HG03460 (cell line): Measurements from ENCODE around the gene PTPN1.
"Not testable (repeated sequence)": the region's sequence is repeated elsewhere in the genome, so short reads cannot be mapped to it uniquely, and the experiment has no call there.

Experiments
- ATAC-seq: cut with Tn5 transposase; IDR thresholded peaks from one replicate; pipeline ENCODE4 v1.9.1; 2021; ENCODE audit not compliant: unreplicated experiment

The PTPN1 gene

DNA sequence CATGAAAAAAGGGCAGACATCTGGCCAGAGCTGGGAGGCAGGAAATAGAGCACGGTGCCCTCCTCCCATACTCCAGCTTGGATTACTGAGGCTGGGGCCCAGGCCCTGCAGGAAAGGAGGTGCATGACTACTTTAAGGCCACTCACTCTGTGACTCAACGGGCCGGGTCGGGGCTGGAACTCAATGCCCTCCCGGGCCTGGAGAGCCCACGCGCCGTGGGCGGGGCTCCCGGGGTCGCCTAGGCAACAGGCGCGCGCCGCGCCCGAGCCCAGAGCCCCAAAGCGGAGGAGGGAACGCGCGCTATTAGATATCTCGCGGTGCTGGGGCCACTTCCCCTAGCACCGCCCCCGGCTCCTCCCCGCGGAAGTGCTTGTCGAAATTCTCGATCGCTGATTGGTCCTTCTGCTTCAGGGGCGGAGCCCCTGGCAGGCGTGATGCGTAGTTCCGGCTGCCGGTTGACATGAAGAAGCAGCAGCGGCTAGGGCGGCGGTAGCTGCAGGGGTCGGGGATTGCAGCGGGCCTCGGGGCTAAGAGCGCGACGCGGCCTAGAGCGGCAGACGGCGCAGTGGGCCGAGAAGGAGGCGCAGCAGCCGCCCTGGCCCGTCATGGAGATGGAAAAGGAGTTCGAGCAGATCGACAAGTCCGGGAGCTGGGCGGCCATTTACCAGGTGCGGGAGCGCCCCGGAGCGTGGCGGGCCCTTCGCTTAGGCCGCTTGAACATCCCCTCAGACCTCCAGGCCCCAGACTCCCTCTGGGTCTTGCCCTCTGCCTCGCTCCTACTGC lies at the start of gene PTPN1:
PTPN1 (plus strand) TSS at position 461 of the 783 bp plus-strand sequence; CDS start at position 606, 145 bp downstream.
- ATAC-seq: peak; percentile 91

DNA sequence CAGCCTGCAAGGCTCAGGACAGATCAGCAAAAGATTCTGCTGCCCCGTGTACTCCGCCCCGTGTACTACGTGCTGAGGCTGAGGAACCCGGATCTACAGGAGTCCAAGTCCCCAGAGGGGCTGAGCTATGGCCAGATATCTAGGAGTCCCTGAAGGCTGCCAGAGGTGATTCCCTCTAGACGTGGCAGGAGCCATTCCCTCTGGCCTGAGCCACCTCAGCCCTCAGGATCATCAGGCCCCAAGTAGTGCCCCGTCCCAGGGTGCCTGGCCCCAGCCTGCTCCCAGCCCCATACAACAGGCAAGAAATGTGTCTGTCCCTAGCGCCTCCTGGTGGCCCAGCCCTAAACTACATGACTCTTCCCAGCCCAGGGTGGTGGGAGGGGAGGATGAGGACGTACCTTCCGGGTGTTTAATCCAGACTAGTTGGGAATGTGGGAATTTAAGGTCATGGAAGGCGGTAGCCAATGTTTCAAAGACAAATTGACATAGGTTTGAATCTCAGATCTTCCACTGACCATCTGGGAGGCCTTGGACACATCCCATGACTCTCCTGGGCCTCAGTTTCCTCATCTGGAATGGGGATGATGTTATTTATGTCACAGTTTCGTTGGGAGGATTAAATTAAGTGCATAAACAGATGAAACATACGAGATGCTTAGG lies 49.4 kb upstream of the PTPN1 start:
- peak; percentile 65 for ATAC-seq

DNA sequence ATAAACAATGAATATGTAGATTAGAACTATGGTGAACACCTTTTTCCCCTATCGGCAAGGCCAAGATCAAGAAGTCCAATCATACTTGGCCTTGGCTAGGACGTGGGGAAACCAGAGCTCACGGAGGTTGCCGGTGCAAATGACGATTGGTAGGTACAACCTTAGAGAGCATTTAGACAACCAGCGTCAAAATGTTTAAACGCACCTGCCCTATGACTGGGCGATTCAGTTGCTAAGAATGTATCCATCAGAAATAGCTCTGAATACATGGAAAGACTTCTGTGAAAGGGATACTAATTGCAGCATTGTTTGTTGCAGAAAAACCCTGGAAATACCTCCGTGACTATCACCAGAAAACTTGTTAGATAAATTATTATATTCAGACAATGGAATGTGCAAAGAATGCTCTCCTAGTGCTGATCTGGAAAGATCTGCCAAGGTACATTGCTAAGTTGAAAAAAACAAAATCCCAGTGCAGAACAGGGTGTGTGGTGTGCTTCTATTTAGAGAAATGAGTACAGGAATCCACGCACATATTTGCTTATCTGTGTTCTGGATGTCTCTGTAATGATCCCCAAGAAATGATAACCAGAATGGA lies 48.0 kb upstream of the PTPN1 start:
- no peak for ATAC-seq

DNA sequence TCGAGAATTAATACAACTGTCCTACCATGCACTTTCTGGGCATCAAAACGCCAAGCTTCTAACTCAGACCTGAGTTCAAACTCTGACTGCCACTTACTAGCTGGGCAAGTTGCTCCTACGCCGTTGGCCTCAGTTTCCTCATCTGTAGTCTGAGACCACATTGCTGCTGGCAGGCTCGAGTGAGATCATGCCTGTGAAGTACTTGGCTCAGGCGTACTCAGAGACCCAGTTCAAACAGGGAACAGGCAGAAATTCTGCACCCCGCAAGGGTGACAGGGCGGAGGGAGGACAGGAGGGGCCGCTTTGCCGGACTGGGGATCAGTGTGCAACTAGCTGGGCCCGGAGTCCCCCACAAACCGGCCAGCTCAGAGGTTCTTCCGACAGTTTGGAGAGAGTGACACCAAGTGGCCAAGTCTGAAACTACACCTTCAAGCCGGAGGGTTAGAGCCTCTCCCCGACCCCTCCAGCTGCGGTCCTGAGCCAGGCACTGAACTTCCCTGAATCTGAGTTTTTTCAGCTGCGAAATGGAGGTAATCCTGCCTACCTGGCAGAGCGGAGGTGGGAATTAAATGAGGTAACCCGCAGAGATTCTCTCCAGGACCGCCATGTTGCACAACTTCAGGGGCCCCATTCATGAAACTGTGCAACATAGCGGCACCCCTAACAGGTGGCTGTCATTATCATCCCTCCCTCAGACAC lies 46.0 kb upstream of the PTPN1 start:
- ATAC-seq: no peak

DNA sequence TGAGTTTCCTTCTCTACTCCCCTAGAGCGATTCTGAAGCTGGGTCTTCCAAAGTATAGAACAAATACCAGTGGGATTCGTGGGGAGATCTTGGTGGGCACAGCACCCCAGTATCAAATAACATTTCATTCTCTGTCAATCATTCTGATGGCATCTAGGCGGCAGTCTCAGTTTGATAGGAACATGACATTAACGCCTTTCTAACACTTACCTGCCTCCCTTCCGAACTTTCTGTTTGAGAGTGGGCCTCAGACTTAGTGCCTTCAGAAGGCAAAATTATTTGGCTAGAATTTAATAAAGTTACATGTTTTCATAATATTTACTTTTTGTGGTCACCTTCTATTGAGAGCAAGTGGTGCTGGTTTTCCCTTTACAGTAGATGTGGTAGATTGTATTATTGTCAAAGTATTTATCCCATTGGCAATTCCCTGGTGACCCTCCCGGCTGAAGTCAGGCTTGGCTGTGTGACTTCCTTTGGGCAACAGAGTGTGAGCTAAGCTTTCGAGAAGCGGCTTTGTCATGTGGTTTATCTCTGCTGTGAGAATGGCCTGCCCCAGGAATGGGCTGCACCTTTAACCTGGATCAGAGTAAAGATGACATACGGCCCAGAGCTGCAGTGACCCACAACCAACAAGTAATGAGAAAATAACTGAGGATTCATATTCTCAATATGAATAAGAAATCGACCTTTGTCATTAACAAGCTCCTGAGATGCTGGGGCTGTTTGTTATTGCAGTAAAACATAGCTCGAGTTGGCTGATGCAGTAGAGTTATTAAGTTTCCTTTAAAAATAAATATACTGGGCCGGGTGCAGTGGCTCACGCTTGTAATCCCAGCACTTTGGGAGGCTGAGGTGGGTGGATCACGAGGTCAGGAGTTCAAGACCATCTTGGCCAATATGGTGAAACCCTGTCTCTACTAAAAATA lies 45.2 kb upstream of the PTPN1 start:
- no peak for ATAC-seq

DNA sequence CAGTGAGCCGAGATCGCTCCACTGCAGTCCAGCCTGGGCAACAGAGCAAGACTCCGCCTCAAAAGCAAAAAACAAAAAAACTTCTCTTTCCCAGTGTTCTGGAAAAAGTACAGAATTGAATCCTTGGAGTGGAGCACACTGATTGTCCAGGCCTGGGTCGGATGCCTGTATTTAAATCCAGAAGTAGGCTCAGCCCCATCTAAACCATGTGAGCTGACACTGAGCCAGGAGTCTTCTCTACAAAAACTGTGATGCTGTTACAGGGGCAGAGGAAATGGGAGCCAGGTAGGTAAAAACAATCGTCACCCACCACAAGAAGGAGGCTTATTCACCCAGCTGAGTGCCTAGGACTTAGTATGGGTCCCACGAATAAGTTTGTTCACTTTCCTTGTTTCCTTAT lies 43.0 kb upstream of the PTPN1 start:
- no peak for ATAC-seq

DNA sequence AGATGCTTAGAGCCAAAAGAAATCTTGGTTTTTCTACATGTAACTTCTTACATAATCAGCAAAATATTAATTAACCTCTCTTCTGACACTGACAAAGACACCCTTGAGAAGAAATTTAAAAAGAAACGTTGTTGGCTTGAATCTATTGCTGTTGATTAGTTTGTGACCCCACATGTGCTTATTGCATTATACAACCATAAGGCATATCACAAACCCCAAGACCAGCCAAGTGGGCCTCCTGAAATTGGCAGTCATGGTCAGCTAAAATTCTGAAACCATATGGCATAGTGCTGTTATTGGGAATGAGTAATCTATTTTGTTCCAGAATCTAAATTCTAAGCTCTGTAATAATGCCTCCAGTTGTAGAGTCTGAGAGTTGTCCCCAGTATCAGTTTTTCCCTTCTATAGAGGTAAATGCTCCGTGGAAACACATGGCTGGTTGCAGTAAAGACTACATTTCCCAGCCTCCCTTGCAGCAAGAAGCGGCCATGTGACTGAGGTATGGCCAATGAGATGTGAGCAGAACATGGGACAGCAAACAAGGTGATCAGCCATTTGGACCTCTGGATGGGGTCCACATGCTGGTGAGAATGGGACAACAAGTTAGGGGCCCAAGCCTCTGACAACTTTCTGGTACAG lies 42.3 kb upstream of the PTPN1 start:
- ATAC-seq: no peak

DNA sequence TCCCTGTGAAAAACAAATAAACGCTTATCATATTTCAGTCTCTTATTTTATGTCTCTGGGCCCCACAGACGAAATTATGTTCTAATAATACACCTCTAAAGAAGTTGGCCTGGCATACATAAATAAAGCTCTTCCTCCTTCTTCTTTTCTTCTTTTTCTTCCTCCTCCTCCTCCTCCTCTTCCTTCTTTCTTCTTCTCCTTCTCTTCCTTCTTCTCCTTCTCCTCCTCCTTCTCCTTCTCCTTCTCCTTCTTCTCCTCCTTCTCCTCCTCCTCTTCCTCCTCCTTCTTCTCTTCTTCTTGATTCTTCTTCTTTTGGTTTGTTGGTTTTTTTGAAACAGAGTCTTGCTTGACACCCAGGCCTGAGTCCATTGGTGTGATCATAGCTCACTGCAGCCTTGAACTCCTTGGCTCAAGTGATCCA lies 41.8 kb upstream of the PTPN1 start:
- ATAC-seq: no peak

DNA sequence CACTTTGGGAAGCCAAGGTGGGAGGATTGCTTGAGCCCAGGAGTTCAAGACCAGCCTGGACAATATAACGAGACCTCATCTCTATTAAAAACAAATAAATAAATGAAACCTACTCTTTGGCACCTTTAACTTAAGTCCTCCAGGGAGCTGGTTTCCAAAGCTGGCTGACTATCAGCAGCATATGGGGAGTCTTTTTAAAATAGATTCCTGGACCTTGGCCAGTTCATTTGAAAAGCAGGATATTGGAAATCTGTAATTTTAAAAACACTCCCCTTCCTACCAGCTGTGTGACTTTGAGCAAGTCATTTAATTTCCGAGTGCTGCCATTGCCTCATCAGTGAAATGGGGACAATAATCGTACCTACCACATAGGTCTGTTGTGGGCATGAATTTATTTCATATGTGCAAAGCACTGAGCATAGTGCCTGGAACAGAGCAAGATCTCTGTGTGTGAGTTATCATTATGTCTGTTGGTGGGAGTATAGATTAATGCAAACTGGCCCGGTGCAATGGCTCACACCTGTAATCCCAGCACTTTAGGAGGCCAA lies 40.9 kb upstream of the PTPN1 start:
- ATAC-seq: no peak

DNA sequence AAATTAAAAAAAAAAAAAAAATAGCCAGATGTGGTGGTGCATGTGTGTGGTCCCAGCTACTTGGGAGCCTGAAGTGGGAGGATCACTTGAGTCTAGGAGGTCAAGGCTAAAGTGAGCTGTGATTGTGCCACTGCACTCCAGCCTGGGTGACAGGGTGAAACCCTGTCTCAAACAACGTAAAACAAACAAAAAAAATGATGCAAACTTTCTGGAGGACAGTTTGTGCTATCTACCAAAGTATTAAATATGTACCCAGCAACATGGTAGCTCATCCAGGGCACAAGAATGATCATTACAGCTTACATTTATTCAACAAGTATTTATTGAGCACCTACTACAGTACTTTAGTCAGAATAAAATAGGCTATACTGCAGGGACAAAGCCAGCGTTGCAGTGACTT lies 40.4 kb upstream of the PTPN1 start:
- no peak for ATAC-seq

DNA sequence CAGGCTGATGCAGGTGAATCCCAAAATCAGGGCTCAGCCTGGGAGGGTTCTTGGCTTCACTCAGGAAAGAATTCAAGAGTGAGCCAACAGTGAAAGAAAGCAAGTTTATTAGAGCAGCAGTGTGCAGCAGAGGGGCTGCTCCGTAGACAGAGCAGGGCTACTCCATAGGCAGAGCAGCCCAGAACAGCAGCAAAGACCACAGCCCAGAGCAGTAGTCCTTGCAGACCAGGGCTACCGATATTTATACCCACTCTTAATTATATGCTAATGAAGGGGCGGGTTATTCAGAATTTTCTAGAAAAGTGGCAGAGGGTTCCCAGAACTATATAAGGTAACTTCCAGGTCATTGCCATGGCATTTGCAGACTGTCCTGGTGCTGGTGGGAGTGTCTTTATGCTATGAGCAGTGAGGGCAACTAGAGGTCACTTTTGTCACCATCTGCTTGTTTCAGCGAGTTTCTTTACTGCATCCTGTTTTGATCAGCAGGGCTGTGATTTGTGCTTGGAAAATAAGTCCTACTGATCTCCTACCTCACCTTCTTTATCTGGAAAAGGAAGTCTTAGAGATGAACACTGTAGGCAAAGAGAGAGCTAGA lies 39.8 kb upstream of the PTPN1 start:
- ATAC-seq: no peak

DNA sequence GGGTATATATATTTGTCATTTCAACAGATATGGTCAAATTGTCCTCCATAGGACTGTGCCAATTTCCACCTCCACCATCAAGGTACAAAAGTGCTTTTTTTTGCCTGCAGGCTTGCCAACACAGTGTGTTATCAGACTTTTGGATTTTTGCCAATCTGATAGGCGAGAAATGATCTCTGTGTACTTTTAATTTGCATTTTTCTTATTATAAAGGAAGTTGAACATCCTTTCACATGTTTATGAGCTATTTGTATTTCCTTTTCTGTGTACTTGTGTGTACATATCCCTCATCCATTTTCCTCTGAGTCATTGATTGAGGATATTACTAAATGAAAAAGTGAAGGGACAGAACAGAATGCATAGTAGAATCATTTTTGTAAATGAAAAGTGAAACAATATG lies 39.0 kb upstream of the PTPN1 start:
- ATAC-seq: no peak

DNA sequence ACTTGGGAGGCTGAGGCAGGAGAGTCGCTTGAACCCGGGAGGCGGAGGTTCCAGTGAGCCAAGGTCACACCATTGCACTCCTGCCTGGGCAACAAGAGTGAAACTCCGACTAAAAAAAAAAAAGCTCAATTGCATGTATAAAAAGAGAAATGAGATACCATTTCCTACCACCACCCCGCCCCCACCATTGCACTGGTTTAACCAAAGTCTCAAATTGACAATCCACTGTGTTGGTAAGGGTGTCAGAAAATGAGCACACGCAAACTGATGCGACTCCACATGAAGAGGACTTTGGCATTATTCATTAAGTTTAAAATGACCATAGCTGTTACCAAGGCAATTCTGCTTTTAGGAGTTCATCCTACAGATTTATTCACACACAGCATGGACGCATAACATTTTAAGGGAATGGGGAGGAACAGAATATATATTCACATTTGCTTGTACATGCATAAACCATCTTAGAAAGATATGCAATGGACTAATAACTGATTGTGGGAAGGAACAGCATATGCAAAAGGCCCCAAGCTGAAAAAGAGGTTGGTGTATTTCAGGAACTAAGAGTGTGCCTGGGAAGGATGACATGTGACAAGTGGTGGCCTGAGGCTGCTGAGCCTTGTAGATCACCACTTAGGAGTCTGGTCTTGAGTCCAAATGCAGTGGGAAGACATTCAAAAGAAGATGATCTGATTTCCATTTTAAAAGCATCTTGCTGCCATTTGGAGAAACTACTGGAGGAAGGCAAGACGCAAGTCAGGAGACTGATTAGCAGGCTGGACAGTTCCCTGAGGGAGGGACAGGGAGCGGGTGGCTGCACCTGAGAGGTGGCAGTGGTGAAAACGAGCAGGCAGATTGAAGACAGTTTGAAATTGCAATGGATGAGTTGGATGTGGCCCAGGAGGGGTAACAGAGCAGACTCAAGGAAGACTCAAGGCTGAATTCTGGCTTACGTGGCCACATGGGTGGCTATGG lies 37.2 kb upstream of the PTPN1 start:
- ATAC-seq: no peak

DNA sequence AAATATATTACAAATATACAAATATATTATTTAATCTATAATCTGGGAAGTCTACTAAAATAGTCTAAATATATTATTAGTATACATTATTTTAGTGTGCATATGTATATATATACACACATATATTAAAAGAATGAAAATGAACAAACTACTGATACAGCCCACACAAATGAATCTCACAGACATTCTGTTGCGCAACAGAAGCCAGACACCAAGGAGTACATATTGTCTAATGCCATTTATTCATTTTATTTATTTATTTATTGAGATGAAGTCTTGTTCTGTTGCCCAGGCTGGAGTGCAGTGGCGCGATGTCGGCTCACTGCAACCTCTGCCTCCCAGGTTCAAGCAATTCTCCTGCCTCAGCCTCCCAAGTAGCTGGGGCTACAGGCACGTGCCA lies 35.8 kb upstream of the PTPN1 start:
- ATAC-seq: not testable (repeated sequence)

DNA sequence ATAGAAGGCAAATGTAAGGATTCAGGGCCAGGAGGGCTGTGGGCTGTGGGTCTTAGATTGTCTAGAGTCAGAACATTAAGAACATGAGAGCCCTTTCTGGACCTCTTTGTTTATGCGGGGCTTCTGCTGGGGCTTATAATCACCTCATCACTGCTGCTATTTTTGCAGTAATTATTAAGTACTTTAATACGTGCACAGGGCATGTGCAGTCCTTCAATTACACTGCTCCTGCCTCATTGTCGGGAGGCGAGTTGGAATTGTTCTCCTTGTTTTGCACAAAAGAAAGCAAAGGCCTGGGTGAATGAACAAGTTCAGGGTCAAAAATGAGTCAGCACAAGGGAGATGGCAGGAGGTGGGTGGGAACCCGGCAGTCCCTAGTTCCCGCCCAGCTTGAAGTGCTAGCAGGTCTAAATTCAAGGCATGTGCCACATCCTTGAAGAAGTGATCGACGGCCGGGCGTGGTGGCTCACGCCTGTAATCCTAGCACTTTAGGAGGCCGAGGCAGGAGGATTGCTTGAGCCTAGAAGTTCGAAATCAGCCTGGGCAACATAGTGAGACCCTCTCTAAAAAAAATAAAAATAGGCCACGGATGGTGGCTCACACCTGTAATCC lies 34.4 kb upstream of the PTPN1 start:
- ATAC-seq: no peak

DNA sequence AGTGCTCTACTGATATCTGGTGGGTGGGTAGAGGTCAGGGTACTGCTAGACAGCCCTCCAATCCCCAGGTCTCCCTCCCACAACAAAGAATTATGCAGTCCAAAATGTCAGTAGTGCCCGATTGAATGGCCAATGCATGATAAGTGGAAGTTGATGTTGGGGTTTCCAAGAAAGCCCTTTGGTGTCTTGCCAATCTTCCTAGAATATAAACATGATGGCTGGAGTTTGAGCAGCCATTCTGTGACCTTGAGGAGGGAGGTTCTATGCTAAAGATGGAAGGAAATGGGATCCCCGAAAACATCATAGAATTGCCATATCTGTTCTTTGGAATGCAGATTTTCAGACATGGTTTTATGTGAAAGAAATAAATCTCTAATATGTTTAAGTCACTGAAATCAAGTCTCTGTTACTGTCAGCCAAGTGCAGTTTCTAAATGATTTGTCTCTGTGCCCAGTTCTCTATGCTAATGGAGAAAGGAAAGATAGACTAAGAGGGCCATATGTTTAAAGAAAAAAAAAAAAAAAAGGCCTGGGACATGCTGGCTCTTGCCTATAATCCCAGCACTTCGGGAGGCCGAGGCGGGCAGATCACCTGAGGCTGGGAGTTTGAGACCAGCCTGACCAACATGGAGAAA lies 32.8 kb upstream of the PTPN1 start:
- no peak for ATAC-seq
